ENCODE data around the gene AGAP1.

DNA sequence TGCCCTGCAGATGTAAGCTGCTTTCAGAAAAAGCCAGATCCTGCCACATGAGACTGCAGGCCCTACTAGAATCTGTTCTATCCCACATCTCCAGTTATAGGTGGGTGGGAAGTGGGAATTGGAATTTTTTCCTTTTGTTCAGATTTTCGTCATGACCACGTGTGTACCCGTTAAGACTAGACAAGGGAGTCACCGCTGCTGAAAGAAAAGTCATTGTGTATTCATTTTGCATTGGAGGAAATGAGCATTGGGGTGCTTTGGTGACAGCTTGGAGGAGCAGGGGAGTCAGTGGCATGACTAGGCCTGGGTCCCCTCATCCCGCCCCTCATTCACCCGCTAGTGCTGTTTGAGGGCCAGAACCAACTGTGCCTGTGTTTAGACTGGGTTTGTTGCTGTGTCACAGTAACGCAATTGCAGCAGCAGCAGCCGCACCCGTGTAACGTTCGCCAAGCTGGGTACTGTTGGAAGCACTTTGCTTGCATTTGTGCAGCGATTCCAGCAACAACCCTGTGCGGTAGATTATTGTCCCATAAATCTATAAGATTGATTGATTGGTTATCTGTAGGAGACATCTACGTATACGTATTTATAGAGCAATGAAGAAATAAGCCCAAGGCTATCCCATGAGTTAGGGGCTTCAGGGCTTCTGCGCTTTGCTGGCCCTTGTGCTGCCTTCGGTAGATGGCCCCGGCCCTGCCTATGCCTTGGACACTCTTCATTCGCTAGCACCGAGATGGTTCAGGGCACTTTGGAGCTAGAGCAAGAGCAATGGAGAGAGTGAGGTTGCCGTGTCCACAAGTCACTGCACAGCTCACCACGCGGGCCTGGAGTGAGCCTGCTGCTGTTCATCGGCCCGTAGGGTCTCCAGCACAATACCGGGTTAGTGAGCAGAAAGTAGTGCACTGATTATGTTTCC, 194.9 kb downstream of the AGAP1 start:
- no peak for TF ChIP-seq POLR2A (IDR thresholded peaks at IDR 0.05)
- TF ChIP-seq, protein P1, sequence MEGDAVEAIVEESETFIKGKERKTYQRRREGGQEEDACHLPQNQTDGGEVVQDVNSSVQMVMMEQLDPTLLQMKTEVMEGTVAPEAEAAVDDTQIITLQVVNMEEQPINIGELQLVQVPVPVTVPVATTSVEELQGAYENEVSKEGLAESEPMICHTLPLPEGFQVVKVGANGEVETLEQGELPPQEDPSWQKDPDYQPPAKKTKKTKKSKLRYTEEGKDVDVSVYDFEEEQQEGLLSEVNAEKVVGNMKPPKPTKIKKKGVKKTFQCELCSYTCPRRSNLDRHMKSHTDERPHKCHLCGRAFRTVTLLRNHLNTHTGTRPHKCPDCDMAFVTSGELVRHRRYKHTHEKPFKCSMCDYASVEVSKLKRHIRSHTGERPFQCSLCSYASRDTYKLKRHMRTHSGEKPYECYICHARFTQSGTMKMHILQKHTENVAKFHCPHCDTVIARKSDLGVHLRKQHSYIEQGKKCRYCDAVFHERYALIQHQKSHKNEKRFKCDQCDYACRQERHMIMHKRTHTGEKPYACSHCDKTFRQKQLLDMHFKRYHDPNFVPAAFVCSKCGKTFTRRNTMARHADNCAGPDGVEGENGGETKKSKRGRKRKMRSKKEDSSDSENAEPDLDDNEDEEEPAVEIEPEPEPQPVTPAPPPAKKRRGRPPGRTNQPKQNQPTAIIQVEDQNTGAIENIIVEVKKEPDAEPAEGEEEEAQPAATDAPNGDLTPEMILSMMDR (IDR thresholded peaks at IDR 0.05) = no peak

All from right lobe of liver (tissue), 4 donors.